Measurements from ENCODE around the gene TMEM91. TPM values are rescaled to one million over a fixed set of nuclear protein-coding genes. Genes with fewer than 3 reads are reported as not detected.

The TMEM91 gene
- total RNA-seq, 4 donors from 2014 or later, result 12.4 to 44.3 (median 14.2) TPM

GRCh38 chr19:41330946-41331678 lies 45.2 kb upstream of the TMEM91 start:
- ATAC-seq (ENCODE audit: low FRiP score) (no peak), DNase-seq (ENCODE audit: low spot score) (no peak)
- TF ChIP-seq CTCF (IDR thresholded peaks at IDR 0.05), result no peak

- TF ChIP-seq CTCF (IDR thresholded peaks at IDR 0.05), result no peak
- ATAC-seq (ENCODE audit: low FRiP score), result no peak
Measured at GRCh38 chr19:41332000-41332399, 44.3 kb upstream of the TMEM91 start.

GRCh38 chr19:41332468-41332867 lies 43.9 kb upstream of the TMEM91 start:
- ATAC-seq (ENCODE audit: low FRiP score), result no peak
- TF ChIP-seq CTCF (IDR thresholded peaks at IDR 0.05), result no peak
- no peak for DNase-seq (ENCODE audit: low spot score)

More at GRCh38 chr19:41332000-41332399, 44.3 kb upstream of the TMEM91 start:
- DNase-seq (ENCODE audit: low spot score), result no peak

DNA sequence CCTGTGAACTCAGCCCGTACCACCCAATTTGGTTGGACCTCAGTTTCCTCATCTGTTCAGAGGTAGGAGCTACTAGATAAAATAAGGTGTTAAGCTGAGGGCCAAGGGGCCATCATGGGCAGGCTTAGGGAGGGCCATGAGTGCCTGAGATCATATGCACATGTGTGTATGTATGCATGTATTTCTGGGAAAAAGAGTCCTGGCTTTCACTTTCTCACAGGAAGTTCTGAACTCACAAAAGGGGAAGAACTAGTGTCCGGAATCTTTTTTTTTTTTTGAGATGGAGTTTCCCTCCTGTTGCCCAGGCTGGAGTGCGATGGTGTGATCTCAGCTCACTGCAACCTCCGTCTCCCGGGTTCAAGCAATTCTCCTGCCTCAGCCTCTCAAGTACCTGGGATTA lies 41.5 kb upstream of the TMEM91 start:
- ATAC-seq (ENCODE audit: low FRiP score) (no peak), DNase-seq (ENCODE audit: low spot score) (no peak)
- no peak for TF ChIP-seq CTCF (IDR thresholded peaks at IDR 0.05)

GRCh38 chr19:41335467-41335866 lies 40.9 kb upstream of the TMEM91 start:
- no peak for TF ChIP-seq CTCF (IDR thresholded peaks at IDR 0.05)
- DNase-seq (ENCODE audit: low spot score), result no peak
- ATAC-seq (ENCODE audit: low FRiP score), result no peak

GRCh38 chr19:41339936-41340335 lies 36.4 kb upstream of the TMEM91 start:
- no peak for DNase-seq (ENCODE audit: low spot score)
- TF ChIP-seq CTCF (IDR thresholded peaks at IDR 0.05), result no peak
- no peak for ATAC-seq (ENCODE audit: low FRiP score)
